HepG2 (cell line): ENCODE data around the gene RCOR3. TPM values are rescaled to one million over a fixed set of nuclear protein-coding genes. Genes with fewer than 3 reads are reported as not detected.

Experiments
- DMAP1 ChIP-seq: IDR thresholded peaks from 2 replicates; pipeline ENCODE4 v1.6.1; 2016
- HOXA3 ChIP-seq: sonication (generic); formaldehyde crosslinking; IDR thresholded peaks from 2 replicates; pipeline ENCODE4 v1.5.0; 2020; ENCODE audit warnings: missing genetic modification reagents
- IRF9 ChIP-seq: sonication (generic); formaldehyde crosslinking; IDR thresholded peaks from 2 replicates; pipeline ENCODE4 v1.8.0; 2022; ENCODE audit warnings: missing genetic modification reagents, mild to moderate bottlenecking, borderline replicate concordance
- IRX3 ChIP-seq: sonication (generic); formaldehyde crosslinking; IDR thresholded peaks from 2 replicates; pipeline ENCODE4 v1.8.1; 2023; ENCODE audit warnings: mild to moderate bottlenecking, low read depth, missing genetic modification reagents, borderline replicate concordance
- MEIS2 ChIP-seq: sonication (generic); formaldehyde crosslinking; IDR thresholded peaks from 2 replicates; pipeline ENCODE4 v1.9.0; 2021; ENCODE audit warnings: mild to moderate bottlenecking, missing genetic modification reagents
- SMYD3 ChIP-seq: sonication (generic); formaldehyde crosslinking; IDR thresholded peaks from 2 replicates; pipeline ENCODE4 v1.8.1; 2023; ENCODE audit warnings: mild to moderate bottlenecking, missing genetic modification reagents
- SNAPC2 ChIP-seq: sonication (generic); formaldehyde crosslinking; IDR thresholded peaks from 2 replicates; pipeline ENCODE4 v1.8.1; 2022; ENCODE audit warnings: mild to moderate bottlenecking, missing genetic modification reagents
- ZBTB40 ChIP-seq, 2 experiments: fragments of 450-650 bp in 1 of 2; sonication (generic) in 1 of 2; formaldehyde crosslinking in 1 of 2; IDR thresholded peaks; 2 replicates each; pipeline versions ENCODE4 v1.6.1 to v1.8.0; 2016 to 2022; ENCODE audit warnings: antibody characterized with exemption in 1 of 2, mild to moderate bottlenecking in 1 of 2, missing genetic modification reagents in 1 of 2
- ZNF12 ChIP-seq: sonication (generic); formaldehyde crosslinking; IDR thresholded peaks from 2 replicates; pipeline ENCODE4 v1.5.0; 2020; ENCODE audit warnings: missing genetic modification reagents
- ZNF335 ChIP-seq: sonication (generic); formaldehyde crosslinking; IDR thresholded peaks from 2 replicates; pipeline ENCODE4 v1.4.0; 2020; ENCODE audit warnings: missing genetic modification reagents
- ZNF468 ChIP-seq: sonication (generic); formaldehyde crosslinking; IDR thresholded peaks from 2 replicates; pipeline ENCODE4 v1.8.0; 2022; ENCODE audit warnings: mild to moderate bottlenecking, moderate library complexity, missing genetic modification reagents
- ZNF563 ChIP-seq: sonication (generic); formaldehyde crosslinking; IDR thresholded peaks from 2 replicates; pipeline ENCODE4 v1.8.0; 2022; ENCODE audit warnings: mild to moderate bottlenecking, moderate library complexity, missing genetic modification reagents
- ZNF619 ChIP-seq: sonication (generic); formaldehyde crosslinking; IDR thresholded peaks from 2 replicates; pipeline ENCODE4 v1.4.0; 2020; ENCODE audit warnings: mild to moderate bottlenecking, missing genetic modification reagents
- ZSCAN20 ChIP-seq: sonication (generic); formaldehyde crosslinking; IDR thresholded peaks from 2 replicates; pipeline ENCODE4 v1.4.0; 2020; ENCODE audit warnings: missing genetic modification reagents, mild to moderate bottlenecking, borderline replicate concordance
- polyA plus RNA-seq, 8 experiments: library from polyadenylated mRNA; depleted of rRNA in 3 of 8; stranded (reverse) in 7 of 8; unstranded in 1 of 8; fragments of >200 nt; fragmentation: Illumina TruSeq in 4 of 8; extraction: Trizol in 4 of 8; gene quantifications; 2 replicates each; pipeline versions ENCODE4 v1.2.1 to v1.2.3, GENCODE V29; 2011 to 2016; ENCODE audit warnings: low read depth in 4 of 8, missing spikeins in 1 of 8, mixed read lengths in 1 of 8; ENCODE audit not compliant: insufficient read depth in 1 of 8
- total RNA-seq, 5 experiments: library from RNA; depleted of rRNA; stranded (reverse); fragments of >200 nt; fragmentation: Illumina TruSeq; extraction: Trizol; gene quantifications; 2 replicates each; pipeline ENCODE4 v1.2.3, GENCODE V29; 2016; ENCODE audit warnings: low read depth in 1 of 5
- TF ChIP-seq, protein P1 (sequence below): sonication (generic); formaldehyde crosslinking; IDR thresholded peaks from 2 replicates; pipeline ENCODE4 v1.4.0; 2020; ENCODE audit warnings: missing genetic modification reagents

The RCOR3 gene
- total and polyA plus RNA-seq, 2 of the 13 experiments (the other 11 are each of a cell fraction or from before 2014, with no cell fraction given): 16.8 to 31.6 TPM

GRCh38 chr1:211258756-211259637 lies at the start of gene RCOR3 (continued):
- TF ChIP-seq HOXA3 (CRISPR knock-in tag) (peak; percentile 71; the same call in 1 of the 2 replicates), ZBTB40 (IDR thresholded peaks at IDR 0.05) (no peak), ZBTB40 (CRISPR knock-in tag; IDR thresholded peaks at IDR 0.05) (peak; percentile 86; the same call in 1 of the 2 replicates), SMYD3 (0 out of 2 replicates have a peak, but pooled peaks have one; percentile 54), SNAPC2 (CRISPR knock-in tag) (no peak; the same call in 1 of the 2 replicates), ZNF468 (CRISPR knock-in tag) (no peak), IRX3 (CRISPR knock-in tag) (no peak), IRF9 (CRISPR knock-in tag) (peak; percentile 56), ZNF12 (CRISPR knock-in tag) (peak; percentile 51; the same call in 1 of the 2 replicates), DMAP1 (CRISPR knock-in tag) (peak; percentile 95), MEIS2 (CRISPR knock-in tag) (0 out of 2 replicates have a peak, but pooled peaks have one; percentile 17), ZNF619 (CRISPR knock-in tag) (no peak), ZNF335 (CRISPR knock-in tag) (peak; percentile 19; the same call in 1 of the 2 replicates), ZSCAN20 (CRISPR knock-in tag) (no peak), ZNF563 (CRISPR knock-in tag) (peak; percentile 67)
- TF ChIP-seq, protein P1, sequence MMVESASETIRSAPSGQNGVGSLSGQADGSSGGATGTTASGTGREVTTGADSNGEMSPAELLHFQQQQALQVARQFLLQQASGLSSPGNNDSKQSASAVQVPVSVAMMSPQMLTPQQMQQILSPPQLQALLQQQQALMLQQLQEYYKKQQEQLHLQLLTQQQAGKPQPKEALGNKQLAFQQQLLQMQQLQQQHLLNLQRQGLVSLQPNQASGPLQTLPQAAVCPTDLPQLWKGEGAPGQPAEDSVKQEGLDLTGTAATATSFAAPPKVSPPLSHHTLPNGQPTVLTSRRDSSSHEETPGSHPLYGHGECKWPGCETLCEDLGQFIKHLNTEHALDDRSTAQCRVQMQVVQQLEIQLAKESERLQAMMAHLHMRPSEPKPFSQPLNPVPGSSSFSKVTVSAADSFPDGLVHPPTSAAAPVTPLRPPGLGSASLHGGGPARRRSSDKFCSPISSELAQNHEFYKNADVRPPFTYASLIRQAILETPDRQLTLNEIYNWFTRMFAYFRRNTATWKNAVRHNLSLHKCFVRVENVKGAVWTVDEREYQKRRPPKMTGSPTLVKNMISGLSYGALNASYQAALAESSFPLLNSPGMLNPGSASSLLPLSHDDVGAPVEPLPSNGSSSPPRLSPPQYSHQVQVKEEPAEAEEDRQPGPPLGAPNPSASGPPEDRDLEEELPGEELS (CRISPR knock-in tag): peak; percentile 33; the same call in 1 of the 2 replicates
